GM23248 (cell line): ENCODE results near the gene GPX4.

Experiments
- EZH2 ChIP-seq: fragments of 200-600 bp; sonication (generic); IDR thresholded peaks from 2 replicates; pipeline ENCODE4 v1.6.1; 2018; ENCODE audit warnings: antibody characterized with exemption, mild to moderate bottlenecking; ENCODE audit not compliant: insufficient read depth, poor library complexity, severe bottlenecking
- EZH2phosphoT487 ChIP-seq: fragments of 200-600 bp; sonication (generic); IDR thresholded peaks from 2 replicates; pipeline ENCODE4 v1.6.1; 2018; ENCODE audit warnings: antibody characterized with exemption, moderate library complexity, mild to moderate bottlenecking, low read depth; ENCODE audit not compliant: insufficient read depth

DNA sequence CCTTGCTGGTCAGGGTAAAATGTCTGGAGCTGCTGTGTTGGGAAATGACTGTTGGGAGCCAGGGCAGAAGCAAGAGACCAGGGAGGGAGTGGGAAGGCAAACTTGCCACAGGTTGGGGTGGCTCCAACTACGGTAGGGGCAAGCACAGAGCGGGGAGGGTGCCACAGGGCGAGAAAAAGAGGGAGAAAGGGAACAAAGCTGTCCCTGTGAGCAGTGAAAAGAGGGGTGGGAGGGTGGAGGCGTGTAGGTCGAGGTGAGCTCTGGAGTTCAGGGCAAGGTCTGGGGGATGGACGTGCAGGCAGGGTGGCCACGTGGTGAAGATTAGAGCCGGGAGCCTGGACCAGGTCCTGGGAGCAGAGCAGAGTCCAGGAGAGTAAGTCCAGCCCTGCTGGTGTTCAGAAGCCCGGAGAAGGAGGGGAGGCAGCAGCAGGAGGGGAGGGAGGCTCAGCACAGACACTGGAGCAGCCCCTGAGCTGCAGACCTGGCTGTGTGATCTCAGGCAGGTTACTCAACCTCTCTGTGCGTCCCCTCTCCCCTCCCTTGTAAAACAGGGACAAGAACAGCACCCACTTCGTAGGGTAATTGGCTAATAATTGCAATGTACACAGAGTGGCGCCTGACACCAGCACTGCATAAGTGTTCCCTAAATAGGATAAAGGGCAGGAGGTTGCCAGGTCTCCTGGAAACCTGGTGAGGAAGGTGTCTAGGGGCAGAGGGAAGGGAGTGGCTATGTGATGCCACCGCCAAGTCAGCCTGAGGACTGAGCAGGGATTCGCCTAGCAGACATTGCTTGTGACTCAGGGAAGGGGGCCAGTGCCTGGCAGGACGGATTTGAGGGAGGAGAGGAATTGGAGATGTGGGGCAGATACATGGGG, 5.4 kb upstream of the GPX4 start:
- TF ChIP-seq EZH2 (no peak), EZH2phosphoT487 (no peak)
